Subcutaneous adipose tissue (tissue), 4 donors: Measurements from ENCODE around the gene ZC2HC1B. TPM values are rescaled to one million over a fixed set of nuclear protein-coding genes. Genes with fewer than 3 reads are reported as not detected.

Source experiments
- CTCF ChIP-seq: fragments of 450-650 bp; IDR thresholded peaks from one replicate; pipeline ENCODE4 v1.5.1; 2016; ENCODE audit warnings: low read depth, mild to moderate bottlenecking, control low read depth, antibody characterized with exemption, moderate library complexity
- total RNA-seq, 4 donors: library from RNA; depleted of rRNA; stranded (reverse); fragments of >200 nt; gene quantifications; one replicate each; pipeline ENCODE4 v1.1.0, GENCODE V29; 2016

Gene ZC2HC1B
- total RNA-seq, 4 donors from 2014 or later: not detected

- no peak for TF ChIP-seq CTCF
Observed at GRCh38 chr6:143970456-143971218, 106.4 kb downstream of the ZC2HC1B start.

GRCh38 chr6:143971482-143972205 is 107.4 kb downstream of the ZC2HC1B start:
- no peak for TF ChIP-seq CTCF

DNA sequence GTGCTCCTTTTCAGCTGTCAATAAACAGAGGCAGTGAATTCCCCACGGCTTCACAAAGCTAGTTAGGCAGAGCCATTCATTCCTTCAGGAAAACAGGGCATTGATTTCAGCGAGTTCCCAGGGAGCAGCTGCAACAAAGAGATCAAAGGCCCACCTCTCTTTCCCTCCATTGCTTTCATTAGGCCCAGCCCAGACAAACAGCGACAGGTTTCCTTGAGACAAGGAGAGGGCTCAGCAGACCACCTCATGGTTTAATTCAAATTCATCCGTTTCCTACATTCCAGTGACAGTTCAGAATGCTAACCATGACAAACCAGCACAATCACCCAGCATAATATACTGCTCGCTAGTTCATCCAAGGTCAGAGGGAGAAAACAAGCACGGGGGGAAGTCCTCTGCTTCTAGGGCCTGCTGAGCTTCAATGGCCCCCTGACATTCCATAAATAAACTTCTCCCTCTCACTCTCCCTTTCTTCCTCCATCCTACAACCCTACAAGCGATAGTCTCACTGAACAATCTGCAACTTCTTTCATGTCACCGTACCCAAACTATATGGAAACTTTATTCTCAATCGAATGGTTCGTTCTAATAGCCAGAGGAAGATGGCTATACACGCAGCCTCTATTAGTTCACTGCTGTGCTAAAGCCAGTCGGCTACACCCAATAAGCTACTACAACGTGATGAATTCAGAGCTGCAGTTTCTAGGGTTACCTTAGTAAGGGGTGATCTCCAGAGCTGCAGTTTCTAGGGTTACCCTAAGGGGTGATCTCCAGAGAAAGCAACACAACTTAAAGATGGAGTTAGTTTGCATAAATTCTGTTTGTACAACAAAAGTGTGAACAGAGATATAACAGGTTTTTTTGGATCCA is 109.1 kb downstream of the ZC2HC1B start:
- TF ChIP-seq CTCF: no peak

DNA sequence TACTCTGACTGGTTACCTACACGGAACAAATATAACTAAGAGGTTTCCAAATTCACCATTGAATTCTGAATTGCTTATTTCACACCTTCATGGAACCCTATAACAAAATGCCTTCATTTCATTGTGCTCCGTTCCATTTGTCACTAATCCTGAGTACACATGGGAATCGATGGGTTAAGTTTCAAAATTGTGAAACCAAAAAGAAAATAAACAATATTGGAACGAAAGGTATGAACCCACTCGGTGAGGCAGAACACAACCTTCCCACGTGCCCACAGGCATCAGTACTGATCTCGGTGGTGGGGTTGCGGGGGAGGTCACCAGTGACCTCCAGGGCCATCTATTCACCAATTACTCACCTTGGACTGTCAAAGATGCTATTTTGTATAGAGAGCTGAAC is 109.8 kb downstream of the ZC2HC1B start:
- TF ChIP-seq CTCF: no peak

- TF ChIP-seq CTCF: no peak
Observed at GRCh38 chr6:143976806-143977349, 112.6 kb downstream of the ZC2HC1B start.

DNA sequence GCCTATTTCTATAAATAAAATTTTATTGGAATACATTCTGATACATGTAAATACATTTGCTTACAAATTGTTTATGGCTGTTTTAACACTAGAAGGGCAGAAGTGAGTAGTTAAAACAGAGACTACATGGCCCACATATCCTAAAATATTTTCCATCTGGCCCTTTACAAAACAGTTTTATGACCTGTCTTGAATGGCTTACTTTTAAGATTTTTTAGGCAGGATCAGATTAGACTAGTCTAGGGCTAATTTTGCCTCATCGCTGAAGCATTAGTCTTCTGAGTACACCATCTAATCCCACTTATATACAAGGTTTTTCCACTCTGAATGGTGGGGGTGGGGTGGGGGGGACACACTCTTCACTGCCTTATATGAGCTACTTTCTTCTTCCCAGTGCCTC is 116.6 kb downstream of the ZC2HC1B start:
- no peak for TF ChIP-seq CTCF
